Fibroblast of villous mesenchyme (primary cell): ENCODE data around the gene CD99L2. TPM values are rescaled to one million over a fixed set of nuclear protein-coding genes. Genes with fewer than 3 reads are reported as not detected.

Source experiments
- DNase-seq: peaks from one replicate; pipeline ENCODE4 v3.0.0-alpha.2; 2010; ENCODE audit warnings: low read depth
- H3K4me3 ChIP-seq: 2 replicates; pipeline ENCODE4 v1.5.1; 2011; ENCODE audit warnings: low read depth, mild to moderate bottlenecking, low read length
- CTCF ChIP-seq: IDR thresholded peaks from 2 replicates; pipeline ENCODE4 v1.5.1; 2012; ENCODE audit warnings: low read depth, mild to moderate bottlenecking, low read length; ENCODE audit not compliant: insufficient read depth
- total RNA-seq: library from RNA; depleted of rRNA; stranded (reverse); fragments of >200 nt; gene quantifications from 2 replicates; pipeline ENCODE4 v1.2.3, GENCODE V29; 2012

The CD99L2 gene
- total RNA-seq, 1 donor: 47.9 TPM

GRCh38 chrX:150935467-150935866, 37.0 kb upstream of the CD99L2 start:
- peak; percentile 7 for DNase-seq
- no peak for TF ChIP-seq CTCF
- no peak overlapping the region for H3K4me3 ChIP-seq

- peak; percentile 7 for DNase-seq
- TF ChIP-seq CTCF: no peak
- no peak overlapping the region for H3K4me3 ChIP-seq
These were observed 36.0 kb upstream of the CD99L2 start for GRCh38 chrX:150934453-150934852.

GRCh38 chrX:150933945-150934350, 35.5 kb upstream of the CD99L2 start:
- DNase-seq: no peak
- no peak overlapping the region for H3K4me3 ChIP-seq
- no peak for TF ChIP-seq CTCF

GRCh38 chrX:150929058-150929457, 30.6 kb upstream of the CD99L2 start:
- no peak overlapping the region for H3K4me3 ChIP-seq
- no peak for DNase-seq
- no peak for TF ChIP-seq CTCF

- H3K4me3 ChIP-seq: no peak overlapping the region
- TF ChIP-seq CTCF: no peak
- DNase-seq: no peak
These were observed 28.3 kb upstream of the CD99L2 start for GRCh38 chrX:150926791-150927190.

GRCh38 chrX:150926304-150926703, 27.8 kb upstream of the CD99L2 start:
- no peak for DNase-seq
- TF ChIP-seq CTCF: no peak
- H3K4me3 ChIP-seq: no peak overlapping the region

- no peak for TF ChIP-seq CTCF
- DNase-seq: no peak
These were observed 20.9 kb upstream of the CD99L2 start for GRCh38 chrX:150919401-150919800.

More at GRCh38 chrX:150919401-150919800, 20.9 kb upstream of the CD99L2 start:
- H3K4me3 ChIP-seq: no peak overlapping the region
